EH (cell line): ENCODE results near the gene PRKN.
"Not testable (repeated sequence)": the region's sequence is repeated elsewhere in the genome, so short reads cannot be mapped to it uniquely, and the experiment has no call there.

ENCODE experiments used
- DNase-seq: peaks from one replicate; pipeline ENCODE4 v3.0.0-alpha.2; 2015; ENCODE audit warnings: low read depth

Gene PRKN

GRCh38 chr6:162710936-162711335, 16.6 kb downstream of the PRKN start:
- DNase-seq, result no peak

GRCh38 chr6:162710419-162710818, 17.1 kb downstream of the PRKN start:
- no peak for DNase-seq

GRCh38 chr6:162709431-162709830, 18.1 kb downstream of the PRKN start:
- no peak for DNase-seq

GRCh38 chr6:162708971-162709370, 18.6 kb downstream of the PRKN start:
- DNase-seq, result peak; percentile 3

- DNase-seq, result no peak
These were observed 21.3 kb downstream of the PRKN start for GRCh38 chr6:162706232-162706631.

- no peak for DNase-seq
These were observed 21.8 kb downstream of the PRKN start for GRCh38 chr6:162705736-162706135.

GRCh38 chr6:162704001-162704400, 23.6 kb downstream of the PRKN start:
- DNase-seq, result no peak

- DNase-seq, result no peak
These were observed 25.1 kb downstream of the PRKN start for GRCh38 chr6:162702446-162702845.

GRCh38 chr6:162701551-162701950, 26.0 kb downstream of the PRKN start:
- DNase-seq, result no peak

- no peak for DNase-seq
These were observed 26.6 kb downstream of the PRKN start for GRCh38 chr6:162700966-162701365.

GRCh38 chr6:162699961-162700360, 27.6 kb downstream of the PRKN start:
- DNase-seq, result no peak

GRCh38 chr6:162698440-162698839, 29.1 kb downstream of the PRKN start:
- DNase-seq, result no peak

- no peak for DNase-seq
These were observed 29.6 kb downstream of the PRKN start for GRCh38 chr6:162697872-162698403.

GRCh38 chr6:162690158-162690557, 37.4 kb downstream of the PRKN start:
- DNase-seq, result no peak

GRCh38 chr6:162688751-162689345, 38.7 kb downstream of the PRKN start:
- no peak for DNase-seq

- DNase-seq, result no peak
These were observed 42.0 kb downstream of the PRKN start for GRCh38 chr6:162685586-162685985.

GRCh38 chr6:162684961-162685360, 42.6 kb downstream of the PRKN start:
- DNase-seq, result no peak

- DNase-seq, result no peak
These were observed 43.5 kb downstream of the PRKN start for GRCh38 chr6:162684052-162684451.

GRCh38 chr6:162683135-162683534, 44.4 kb downstream of the PRKN start:
- no peak for DNase-seq

- no peak for DNase-seq
These were observed 46.1 kb downstream of the PRKN start for GRCh38 chr6:162681447-162681846.

GRCh38 chr6:162680871-162681270, 46.7 kb downstream of the PRKN start:
- no peak for DNase-seq

- DNase-seq, result no peak
These were observed 47.2 kb downstream of the PRKN start for GRCh38 chr6:162680367-162680766.

- DNase-seq, result no peak
These were observed 47.9 kb downstream of the PRKN start for GRCh38 chr6:162679681-162680080.

- DNase-seq, result not testable (repeated sequence)
These were observed 48.7 kb downstream of the PRKN start for GRCh38 chr6:162678896-162679295.
